Caco-2 (cell line): Measurements from ENCODE around the gene CHMP2B. TPM values are rescaled to one million over a fixed set of nuclear protein-coding genes. Genes with fewer than 3 reads are reported as not detected.

Experiments
- BruUV-seq: library from RNA; stranded (reverse); fragments of 400-500 nt; replicated peaks from 2 replicates; lab custom pipeline; 2021; lab: Mats Ljungman, UMichigan
- CTCF ChIA-PET: fragments of 300-600 bp; sonication (Branson Sonifier 250); formaldehyde crosslinking; loops from one replicate; lab custom pipeline; 2022; ENCODE audit warnings: antibody characterized with exemption; lab: Charles Lee
- POLR2A ChIA-PET: fragments of 300-600 bp; sonication (Branson Sonifier 250); formaldehyde crosslinking; loops from one replicate; lab custom pipeline; 2022; ENCODE audit warnings: antibody characterized with exemption; lab: Charles Lee
- DNase-seq, 2 experiments: peaks; one replicate each; pipeline versions ENCODE4 v3.0.0 to v3.0.0-alpha.2; 2020 to 2022
- H3K27me3 ChIP-seq: replicated peaks from 2 replicates; pipeline ENCODE4 v1.6.0; 2011; ENCODE audit warnings: low read length; ENCODE audit not compliant: control insufficient read depth, insufficient read depth
- H3K36me3 ChIP-seq: 2 replicates; pipeline ENCODE4 v1.5.1; 2011; ENCODE audit warnings: low read length; ENCODE audit not compliant: control insufficient read depth, insufficient read depth
- H3K4me1 ChIP-seq: fragments of 250-450 bp; sonication (Bioruptor Pico); 2 replicates; pipeline ENCODE4 v1.5.1; 2020; ENCODE audit warnings: mild to moderate bottlenecking
- H3K4me3 ChIP-seq: 2 replicates; pipeline ENCODE4 v1.5.1; 2011; ENCODE audit warnings: low read depth, mild to moderate bottlenecking, control low read depth, low read length
- H3K9me3 ChIP-seq: fragments of 250-450 bp; sonication (Bioruptor Pico); 2 replicates; pipeline ENCODE4 v1.5.1; 2020; ENCODE audit warnings: mild to moderate bottlenecking, moderate library complexity
- H3K27ac Mint-ChIP-seq: one replicate; pipeline ENCODE4 v1.8.0; 2022; ENCODE audit warnings: mixed read lengths; ENCODE audit not compliant: unreplicated experiment
- H3K27me3 Mint-ChIP-seq: one replicate; pipeline ENCODE4 v1.8.0; 2022; ENCODE audit warnings: mixed read lengths; ENCODE audit not compliant: insufficient read depth, unreplicated experiment
- H3K36me3 Mint-ChIP-seq: one replicate; pipeline ENCODE4 v1.8.0; 2022; ENCODE audit warnings: mild to moderate bottlenecking, mixed read lengths; ENCODE audit not compliant: insufficient read depth, unreplicated experiment
- H3K4me1 Mint-ChIP-seq: one replicate; pipeline ENCODE4 v1.8.0; 2022; ENCODE audit warnings: low read depth, mixed read lengths; ENCODE audit not compliant: unreplicated experiment
- H3K4me3 Mint-ChIP-seq: one replicate; pipeline ENCODE4 v1.8.0; 2022; ENCODE audit warnings: mild to moderate bottlenecking, moderate library complexity, mixed read lengths; ENCODE audit not compliant: unreplicated experiment
- H3K9me3 Mint-ChIP-seq: one replicate; pipeline ENCODE4 v1.8.0; 2022; ENCODE audit warnings: mixed read lengths; ENCODE audit not compliant: unreplicated experiment
- intact Hi-C: fragments of 100-400 bp; cut with micrococcal nuclease; formaldehyde crosslinking; loops from one replicate; pipeline ENCODE4 v1.10.0; 2022; ENCODE audit not compliant: unreplicated experiment
- total RNA-seq: library from RNA; stranded (reverse); gene quantifications from 2 replicates; pipeline ENCODE4 v1.2.3, GENCODE V29; 2022
- TF ChIP-seq, protein P1 (sequence below), 2 experiments: fragments of 200-600 bp in 1 of 2; IDR thresholded peaks; 1 replicate in 1 of 2; 2 replicates in 1 of 2; pipeline versions ENCODE4 v1.5.1 to v1.8.0; 2011 to 2022; ENCODE audit warnings: antibody characterized with exemption in 1 of 2, control low read depth in 1 of 2, inconsistent platforms in 1 of 2, low read depth in 1 of 2, low read length in 1 of 2, mild to moderate bottlenecking in 1 of 2, moderate library complexity in 1 of 2; ENCODE audit not compliant: insufficient read depth in 1 of 2, severe bottlenecking in 1 of 2, unreplicated experiment in 1 of 2

Gene CHMP2B
- total RNA-seq, 1 experiment from 2014 or later, result 52.4 TPM

DNA sequence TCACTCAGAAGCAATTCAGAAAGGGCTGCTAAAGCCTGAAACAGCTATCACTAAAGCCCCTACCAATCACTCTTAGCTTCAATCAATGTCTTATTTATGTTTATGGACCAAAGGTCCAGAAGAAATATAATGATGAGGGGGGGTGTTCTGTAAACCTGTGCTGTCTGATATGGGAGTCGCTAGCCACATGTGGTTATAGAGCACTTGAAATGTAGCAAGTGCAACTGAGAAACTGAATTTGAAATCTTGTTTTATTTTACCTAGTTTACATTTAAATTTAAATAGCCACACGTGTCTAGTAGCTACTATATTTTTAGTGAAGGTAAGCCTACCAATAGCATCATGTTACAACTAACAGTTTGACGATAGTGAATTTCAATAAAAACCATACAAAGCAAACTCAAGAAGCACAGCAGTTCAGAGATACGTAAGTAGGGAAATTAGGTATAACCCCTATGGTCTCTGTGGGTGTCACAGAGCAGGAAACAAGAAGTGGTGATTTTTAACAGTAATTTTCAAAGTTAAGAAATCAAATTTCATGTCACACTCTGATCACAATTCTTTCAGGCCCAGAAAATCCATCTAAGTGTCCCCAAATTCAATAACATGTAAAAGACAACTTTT lies 45.7 kb downstream of the CHMP2B start:
- H3K4me1 ChIP-seq, result no peaks in the 10 kb centered on the region
- Mint-ChIP-seq H3K27ac (no peak overlapping the region), H3K4me1 (no peaks in the 10 kb centered on the region), H3K4me3 (no peak overlapping the region), H3K27me3 (peaks cover 3% of the 10 kb centered on the region), H3K9me3 (no peaks in the 10 kb centered on the region), H3K36me3 (no peaks in the 10 kb centered on the region)
- no peaks in the 10 kb centered on the region for H3K36me3 ChIP-seq
- intact Hi-C loops, result no loop called here
- no peaks in the 10 kb centered on the region for H3K27me3 ChIP-seq
- POLR2A ChIA-PET, result no interaction called here
- H3K4me3 ChIP-seq, result no peak overlapping the region
- DNase-seq, result no peak
- TF ChIP-seq, protein P1, sequence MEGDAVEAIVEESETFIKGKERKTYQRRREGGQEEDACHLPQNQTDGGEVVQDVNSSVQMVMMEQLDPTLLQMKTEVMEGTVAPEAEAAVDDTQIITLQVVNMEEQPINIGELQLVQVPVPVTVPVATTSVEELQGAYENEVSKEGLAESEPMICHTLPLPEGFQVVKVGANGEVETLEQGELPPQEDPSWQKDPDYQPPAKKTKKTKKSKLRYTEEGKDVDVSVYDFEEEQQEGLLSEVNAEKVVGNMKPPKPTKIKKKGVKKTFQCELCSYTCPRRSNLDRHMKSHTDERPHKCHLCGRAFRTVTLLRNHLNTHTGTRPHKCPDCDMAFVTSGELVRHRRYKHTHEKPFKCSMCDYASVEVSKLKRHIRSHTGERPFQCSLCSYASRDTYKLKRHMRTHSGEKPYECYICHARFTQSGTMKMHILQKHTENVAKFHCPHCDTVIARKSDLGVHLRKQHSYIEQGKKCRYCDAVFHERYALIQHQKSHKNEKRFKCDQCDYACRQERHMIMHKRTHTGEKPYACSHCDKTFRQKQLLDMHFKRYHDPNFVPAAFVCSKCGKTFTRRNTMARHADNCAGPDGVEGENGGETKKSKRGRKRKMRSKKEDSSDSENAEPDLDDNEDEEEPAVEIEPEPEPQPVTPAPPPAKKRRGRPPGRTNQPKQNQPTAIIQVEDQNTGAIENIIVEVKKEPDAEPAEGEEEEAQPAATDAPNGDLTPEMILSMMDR (IDR thresholded peaks at IDR 0.05; ENCODE audit: insufficient read depth in 1 of 2, low read depth in 1 of 2, low read length in 1 of 2, severe bottlenecking in 1 of 2, unreplicated experiment in 1 of 2), result no peak
- BruUV-seq, result no TSS peak
- CTCF ChIA-PET, result interaction anchor here (0.5 kb wide), 1 partner anchor 165 kb away, joined by 3 read pairs; no protein-coding TSS in a partner anchor
- no peaks in the 10 kb centered on the region for H3K9me3 ChIP-seq

DNA sequence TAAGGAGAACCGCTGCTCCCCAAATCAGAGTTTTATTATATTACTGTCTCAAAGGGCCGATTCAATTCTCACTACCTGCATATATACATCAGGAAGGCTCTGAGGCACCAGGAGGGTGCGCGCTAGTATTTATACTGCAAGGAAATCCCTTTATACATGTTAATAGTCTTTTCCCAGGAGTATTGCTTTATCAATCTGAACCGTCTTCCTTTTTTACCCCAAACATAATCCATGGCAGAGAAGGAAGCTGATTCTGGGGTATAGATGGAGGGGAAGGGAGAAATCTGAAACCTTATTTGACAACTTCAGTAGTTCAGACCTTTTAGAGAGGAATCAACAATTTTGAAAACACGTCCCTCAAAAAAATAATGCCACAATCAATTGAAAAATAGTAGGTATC lies 49.4 kb downstream of the CHMP2B start, which contains the start of gene POU1F1:
TSS of gene POU1F1 (minus strand) at position 101 of the 400 bp plus-strand sequence. CDS start 122 bp downstream, outside the sequence.
- intact Hi-C loops, result no loop called here
- Mint-ChIP-seq H3K4me3 (no peak within 1 kb of the TSS), H3K4me1 (no peaks in the 10 kb centered on the region), H3K27ac (no peak within 1 kb of the TSS), H3K27me3 (peaks cover 3% of the 10 kb centered on the region), H3K36me3 (no peaks in the 10 kb centered on the region), H3K9me3 (no peaks in the 10 kb centered on the region)
- Histone ChIP-seq H3K9me3 (no peaks in the 10 kb centered on the region), H3K4me3 (no peak within 1 kb of the TSS), H3K27me3 (no peaks in the 10 kb centered on the region), H3K4me1 (no peaks in the 10 kb centered on the region), H3K36me3 (no peaks in the 10 kb centered on the region)
- DNase-seq, result no peak
- CTCF ChIA-PET, result no interaction called here
- TF ChIP-seq, protein P1 (IDR thresholded peaks at IDR 0.05; ENCODE audit: insufficient read depth in 1 of 2, low read depth in 1 of 2, low read length in 1 of 2, severe bottlenecking in 1 of 2, unreplicated experiment in 1 of 2), result no peak
- BruUV-seq, result no TSS peak
- POLR2A ChIA-PET, result no interaction called here

DNA sequence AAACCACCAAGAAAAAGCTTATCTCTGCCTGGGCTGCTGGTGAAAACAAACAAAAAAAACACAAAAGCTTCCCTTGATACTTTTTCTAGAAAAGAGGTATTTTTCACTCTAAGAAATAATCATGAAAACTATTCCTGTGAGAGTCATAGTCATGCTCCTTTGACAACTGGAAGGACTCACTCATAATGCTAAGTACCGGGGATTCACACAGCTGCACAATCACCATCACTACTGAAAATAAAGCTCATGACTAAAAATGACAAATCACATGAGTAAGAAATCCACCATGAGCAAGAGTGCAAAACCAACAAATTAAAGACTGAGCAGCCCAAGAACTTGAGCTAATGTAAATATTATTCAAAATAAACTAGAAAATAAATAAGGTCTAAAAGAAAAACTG lies 59.9 kb downstream of the CHMP2B start:
- Histone ChIP-seq H3K36me3 (no peaks in the 10 kb centered on the region), H3K27me3 (no peaks in the 10 kb centered on the region), H3K4me3 (no peak overlapping the region), H3K9me3 (no peaks in the 10 kb centered on the region), H3K4me1 (no peaks in the 10 kb centered on the region)
- TF ChIP-seq, protein P1 (IDR thresholded peaks at IDR 0.05; ENCODE audit: insufficient read depth in 1 of 2, low read depth in 1 of 2, low read length in 1 of 2, severe bottlenecking in 1 of 2, unreplicated experiment in 1 of 2), result no peak
- no peak overlapping the region for H3K27ac Mint-ChIP-seq
- POLR2A ChIA-PET, result no interaction called here
- H3K4me3 Mint-ChIP-seq, result no peak overlapping the region
- BruUV-seq, result no TSS peak
- H3K27me3 Mint-ChIP-seq, result peaks cover 3% of the 10 kb centered on the region
- intact Hi-C loops, result no loop called here
- CTCF ChIA-PET, result no interaction called here
- H3K4me1 Mint-ChIP-seq, result no peaks in the 10 kb centered on the region
- H3K9me3 Mint-ChIP-seq, result no peaks in the 10 kb centered on the region
- H3K36me3 Mint-ChIP-seq, result no peaks in the 10 kb centered on the region
- DNase-seq, result no peak
